Spleen (tissue), 11 donors: ENCODE measurements around the gene SOHLH2. TPM values are rescaled to one million over a fixed set of nuclear protein-coding genes. Genes with fewer than 3 reads are reported as not detected.
A peak's percentile ranks its signal among the peaks of the same experiment; 100 is the strongest.

Experiments
- DNase-seq: peaks from one replicate; pipeline ENCODE4 v3.0.0-alpha.2; 2020
- H3K27ac ChIP-seq, 8 donors: fragments of 200-600 bp; sonication (generic) in 7 of 8; 1 replicate in 4 of 8; 2 replicates in 4 of 8; pipeline versions ENCODE4 v1.5.0 to v1.8.0; 2016 to 2021; ENCODE audit warnings: inconsistent platforms in 4 of 8, mild to moderate bottlenecking in 4 of 8, moderate library complexity in 1 of 8
- H3K27me3 ChIP-seq, 7 donors: fragments of 200-600 bp; sonication (generic) in 6 of 7; replicated peaks in 1 of 7; 1 replicate in 4 of 7; 2 replicates in 3 of 7; pipeline versions ENCODE4 v1.5.0 to v1.8.0; 2016 to 2021; ENCODE audit warnings: inconsistent platforms in 3 of 7, mild to moderate bottlenecking in 1 of 7
- H3K36me3 ChIP-seq, 6 donors: fragments of 200-600 bp; sonication (generic) in 5 of 6; 1 replicate in 4 of 6; 2 replicates in 2 of 6; pipeline versions ENCODE4 v1.5.0 to v1.8.0; 2016 to 2021; ENCODE audit warnings: inconsistent platforms in 2 of 6
- H3K4me1 ChIP-seq, 6 donors: fragments of 200-600 bp; sonication (generic) in 5 of 6; 1 replicate in 3 of 6; 2 replicates in 3 of 6; pipeline versions ENCODE4 v1.5.0 to v1.8.0; 2016 to 2021; ENCODE audit warnings: inconsistent platforms in 3 of 6
- H3K4me3 ChIP-seq, 8 donors: fragments of 200-600 bp; sonication (generic) in 7 of 8; 1 replicate in 4 of 8; 2 replicates in 4 of 8; pipeline versions ENCODE4 v1.5.0 to v1.8.0; 2016 to 2021; ENCODE audit warnings: inconsistent platforms in 4 of 8, mild to moderate bottlenecking in 4 of 8, moderate library complexity in 2 of 8
- H3K9me3 ChIP-seq, 8 donors: fragments of 200-600 bp; sonication (generic) in 7 of 8; 1 replicate in 4 of 8; 2 replicates in 4 of 8; pipeline versions ENCODE4 v1.5.0 to v1.8.0; 2016 to 2021; ENCODE audit warnings: inconsistent platforms in 4 of 8
- POLR2A ChIP-seq, 3 donors: fragments of 450-650 bp; IDR thresholded peaks; one replicate each; pipeline ENCODE4 v1.5.1; 2017; ENCODE audit warnings: antibody characterized with exemption in 3 of 3, mild to moderate bottlenecking in 1 of 3
- POLR2AphosphoS5 ChIP-seq, 3 donors: sonication (generic); formaldehyde crosslinking; IDR thresholded peaks; one replicate each; pipeline ENCODE4 v1.5.1; 2017; ENCODE audit warnings: antibody characterized with exemption in 3 of 3
- WGBS, 5 donors: extraction: QIAGEN DNeasy Blood & Tissue Kit in 3 of 5; methylation state at CpG; one replicate each; pipeline versions ENCODE4 v1.1.5 to v1.1.7; 2013 to 2018; 5-methylcytosine and 5-hydroxymethylcytosine counted together
- intact Hi-C: fragments of 100-400 bp; cut with DNase I; formaldehyde crosslinking; loops from one replicate; pipeline ENCODE4 v1.15.0; 2023; ENCODE audit warnings: low total_unique reads
- polyA plus RNA-seq, 3 donors: library from polyadenylated mRNA; stranded (reverse); fragments of 200-250 nt; gene quantifications; one replicate each; pipeline ENCODE4 v1.2.1, GENCODE V29; 2013
- total RNA-seq, 7 donors: library from RNA; depleted of rRNA in 3 of 7; stranded (reverse); fragments of >200 nt in 3 of 7; fragmentation: NEBNext Ultra II Directional in 4 of 7; extraction: Animal tissue kit (Norgen Biotek cat#: 25700) in 4 of 7; gene quantifications; one replicate each; pipeline versions ENCODE4 v1.1.0 to v1.2.1, GENCODE V29; 2016 to 2021
- TF ChIP-seq, protein P1 (sequence below), 11 experiments: fragments of 200-600 bp in 7 of 11; fragments of 450-650 bp in 4 of 11; sonication (generic) in 4 of 11; IDR thresholded peaks in 8 of 11; conservative IDR thresholded peaks in 3 of 11; 1 replicate in 7 of 11; 2 replicates in 4 of 11; pipeline versions ENCODE4 v1.4.0 to v1.8.0; 2016 to 2021; ENCODE audit warnings: antibody characterized with exemption in 11 of 11, inconsistent platforms in 4 of 11, mild to moderate bottlenecking in 1 of 11
- donor health status: healthy with polysubstance abuse.
- donor health status: DM: no; HTN: no; CAD: no; lungs with moderate emphysema.
- donor health status: DM: no; HTN: no; CAD: no.
- donor health status: Bipolar disorder and iron deficiency.
- donor health status: healthy.
- donor health status: DM: no; HTN: no; CAD: no.
- donor health status: DM: yes; HTN: yes; CAD: no.

Gene SOHLH2
- total and polyA plus RNA-seq, 10 donors: 0.06 TPM; not detected in 9

DNA sequence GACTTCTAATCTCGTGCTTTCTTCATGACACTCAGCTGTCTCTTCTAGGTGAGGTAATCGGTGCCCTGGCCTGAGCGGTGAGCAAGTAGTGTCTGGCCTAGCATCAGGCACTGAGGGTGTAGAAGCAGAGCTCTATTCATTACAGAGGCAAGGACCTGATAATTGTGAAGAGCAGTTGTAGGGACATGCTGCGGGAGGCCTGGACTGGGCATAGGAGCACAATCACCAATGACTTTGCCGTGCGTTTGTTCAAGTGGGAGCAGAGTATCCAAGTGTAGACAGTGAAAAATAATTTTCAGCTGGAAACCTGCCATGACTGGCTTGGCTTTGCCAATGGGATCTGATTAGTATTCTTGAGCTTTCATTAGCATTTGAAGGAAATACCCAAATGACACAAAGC lies 51.1 kb downstream of the SOHLH2 start:
- Histone ChIP-seq H3K9me3 (no peaks in the 10 kb centered on the region), H3K36me3 (no peaks in the 10 kb centered on the region), H3K4me3 (no peak overlapping the region), H3K4me1 (no peaks in the 10 kb centered on the region), H3K27me3 (no peaks in the 10 kb centered on the region), H3K27ac (peak overlapping the region in 3 of 8 donors; percentile 12 to 43 (median 18))
- WGBS, 5 donors: 80 to 87% (median 84%) methylated on average over 6 of the region's 6 CpGs
- intact Hi-C loops: no loop called here
- no peak for DNase-seq
- TF ChIP-seq POLR2A (IDR thresholded peaks at IDR 0.05) (no peak), POLR2AphosphoS5 (IDR thresholded peaks at IDR 0.05) (no peak)
- TF ChIP-seq, protein P1, sequence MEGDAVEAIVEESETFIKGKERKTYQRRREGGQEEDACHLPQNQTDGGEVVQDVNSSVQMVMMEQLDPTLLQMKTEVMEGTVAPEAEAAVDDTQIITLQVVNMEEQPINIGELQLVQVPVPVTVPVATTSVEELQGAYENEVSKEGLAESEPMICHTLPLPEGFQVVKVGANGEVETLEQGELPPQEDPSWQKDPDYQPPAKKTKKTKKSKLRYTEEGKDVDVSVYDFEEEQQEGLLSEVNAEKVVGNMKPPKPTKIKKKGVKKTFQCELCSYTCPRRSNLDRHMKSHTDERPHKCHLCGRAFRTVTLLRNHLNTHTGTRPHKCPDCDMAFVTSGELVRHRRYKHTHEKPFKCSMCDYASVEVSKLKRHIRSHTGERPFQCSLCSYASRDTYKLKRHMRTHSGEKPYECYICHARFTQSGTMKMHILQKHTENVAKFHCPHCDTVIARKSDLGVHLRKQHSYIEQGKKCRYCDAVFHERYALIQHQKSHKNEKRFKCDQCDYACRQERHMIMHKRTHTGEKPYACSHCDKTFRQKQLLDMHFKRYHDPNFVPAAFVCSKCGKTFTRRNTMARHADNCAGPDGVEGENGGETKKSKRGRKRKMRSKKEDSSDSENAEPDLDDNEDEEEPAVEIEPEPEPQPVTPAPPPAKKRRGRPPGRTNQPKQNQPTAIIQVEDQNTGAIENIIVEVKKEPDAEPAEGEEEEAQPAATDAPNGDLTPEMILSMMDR (IDR thresholded peaks at IDR 0.05 in 8 of 11, conservative IDR thresholded peaks at IDR 0.05 in 3 of 11): no peak

DNA sequence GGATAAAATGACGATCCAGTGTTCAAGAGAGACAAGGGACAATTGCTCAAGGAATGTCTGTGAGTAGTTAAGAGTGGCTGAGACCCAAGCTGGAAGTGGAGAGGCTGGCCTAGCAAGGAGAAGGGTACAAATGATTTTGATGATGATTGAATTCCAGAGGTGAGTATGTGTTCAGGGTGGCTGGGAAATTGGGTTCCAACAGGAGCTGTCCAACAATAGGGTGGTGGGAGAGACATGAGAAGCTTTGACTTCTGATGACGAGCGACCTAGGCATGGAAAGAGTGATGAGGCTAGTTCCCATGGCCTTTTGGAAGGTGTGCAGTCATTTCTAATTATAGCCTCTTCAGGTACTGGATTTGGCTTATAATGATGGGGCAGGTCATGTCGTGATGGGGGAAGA lies 54.1 kb downstream of the SOHLH2 start:
- H3K9me3 ChIP-seq: no peaks in the 10 kb centered on the region
- no peak for DNase-seq
- no peaks in the 10 kb centered on the region for H3K4me1 ChIP-seq
- no peak overlapping the region for H3K4me3 ChIP-seq
- H3K27me3 ChIP-seq: peaks cover 0 to 4% (median 0%) of the 10 kb centered on the region in 7 donors
- 75 to 87% (median 77%) methylated on average over 4 of the region's 4 CpGs for WGBS, 5 donors
- H3K36me3 ChIP-seq: no peaks in the 10 kb centered on the region
- no peak overlapping the region for H3K27ac ChIP-seq
- intact Hi-C loops: no loop called here
- TF ChIP-seq POLR2A (IDR thresholded peaks at IDR 0.05) (no peak), POLR2AphosphoS5 (IDR thresholded peaks at IDR 0.05) (no peak)
- TF ChIP-seq, protein P1 (IDR thresholded peaks at IDR 0.05 in 8 of 11, conservative IDR thresholded peaks at IDR 0.05 in 3 of 11): no peak

DNA sequence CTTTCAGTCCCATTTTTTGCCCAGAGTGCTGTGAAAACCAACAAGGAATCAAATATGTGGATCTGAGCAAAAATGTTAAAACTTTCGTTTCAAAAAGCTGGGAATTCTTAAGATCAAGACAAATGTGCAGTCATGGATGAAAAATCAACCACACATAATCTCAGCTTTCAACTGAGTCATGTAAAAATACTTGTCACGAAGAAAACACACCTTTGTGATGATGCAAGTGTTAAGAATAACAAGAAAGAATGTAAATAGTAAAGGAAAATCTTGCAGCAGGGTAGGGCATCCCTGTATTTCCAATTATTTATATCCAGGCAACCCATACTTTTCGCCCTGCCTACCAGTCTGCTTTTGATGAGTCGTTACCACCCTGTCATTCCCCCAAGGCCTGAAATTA lies 55.7 kb downstream of the SOHLH2 start:
- peaks cover 0 to 16% (median 0%) of the 10 kb centered on the region in 7 donors for H3K27me3 ChIP-seq
- no peak overlapping the region for H3K27ac ChIP-seq
- no peak overlapping the region for H3K4me3 ChIP-seq
- intact Hi-C loops: no loop called here
- no peaks in the 10 kb centered on the region for H3K9me3 ChIP-seq
- H3K4me1 ChIP-seq: peaks cover 0 to 7% (median 0%) of the 10 kb centered on the region in 6 donors
- H3K36me3 ChIP-seq: no peaks in the 10 kb centered on the region
- TF ChIP-seq POLR2A (IDR thresholded peaks at IDR 0.05) (no peak), POLR2AphosphoS5 (IDR thresholded peaks at IDR 0.05) (no peak)
- TF ChIP-seq, protein P1 (IDR thresholded peaks at IDR 0.05 in 8 of 11, conservative IDR thresholded peaks at IDR 0.05 in 3 of 11): no peak
- DNase-seq: no peak
- WGBS, 5 donors: 61 to 86% (median 78%) methylated on average over 4 of the region's 4 CpGs

DNA sequence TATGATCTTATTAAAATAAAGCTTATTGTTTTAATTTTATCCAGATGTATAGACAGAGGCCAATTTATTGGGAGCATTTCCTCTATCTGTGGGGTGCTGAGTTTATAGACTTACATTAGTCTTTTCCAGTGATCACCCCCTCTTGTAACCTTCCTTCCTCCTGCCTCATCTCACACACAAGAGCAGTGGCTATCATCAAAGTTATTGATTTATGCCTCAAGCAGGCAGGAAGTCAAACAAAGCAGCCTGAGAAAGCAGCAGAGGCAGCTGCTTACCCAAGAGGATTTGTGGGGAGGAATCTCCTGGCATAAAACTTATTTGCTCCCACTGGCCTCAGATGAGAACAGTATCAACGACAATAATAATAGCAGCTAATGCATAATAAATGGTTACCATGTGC lies 56.9 kb downstream of the SOHLH2 start:
- intact Hi-C loops: no loop called here
- Histone ChIP-seq H3K36me3 (no peaks in the 10 kb centered on the region), H3K4me3 (no peak overlapping the region), H3K27me3 (peaks cover 0 to 16% (median 0%) of the 10 kb centered on the region in 7 donors), H3K9me3 (no peaks in the 10 kb centered on the region), H3K27ac (no peak overlapping the region), H3K4me1 (peaks cover 0 to 7% (median 0%) of the 10 kb centered on the region in 6 donors)
- DNase-seq: no peak
- WGBS, 5 donors: 57 to 73% (median 64%) methylated on average over 1 of the region's 1 CpG
- no peak for TF ChIP-seq POLR2AphosphoS5 (IDR thresholded peaks at IDR 0.05)
- no peak for TF ChIP-seq POLR2A (IDR thresholded peaks at IDR 0.05)
- TF ChIP-seq, protein P1 (IDR thresholded peaks at IDR 0.05 in 8 of 11, conservative IDR thresholded peaks at IDR 0.05 in 3 of 11): no peak
